Ishikawa (cell line): Measurements from ENCODE around the gene ANP32A.

Experiments used
- CREB1 ChIP-seq: IDR thresholded peaks from 2 replicates; pipeline ENCODE4 v1.6.1; 2012; ENCODE audit warnings: low read depth
- EGR1 ChIP-seq: IDR thresholded peaks from 2 replicates; pipeline ENCODE4 v1.6.1; 2012
- EP300 ChIP-seq: IDR thresholded peaks from 2 replicates; pipeline ENCODE4 v1.6.1; 2012; ENCODE audit warnings: borderline replicate concordance
- FOXM1 ChIP-seq: IDR thresholded peaks from 2 replicates; pipeline ENCODE4 v1.6.1; 2012; ENCODE audit warnings: low read depth, borderline replicate concordance
- MAX ChIP-seq: IDR thresholded peaks from 2 replicates; pipeline ENCODE4 v1.6.1; 2012
- NFIC ChIP-seq: IDR thresholded peaks from 2 replicates; pipeline ENCODE4 v1.6.1; 2012
- RAD21 ChIP-seq: IDR thresholded peaks from 2 replicates; pipeline ENCODE4 v1.6.1; 2012; ENCODE audit warnings: low read depth
- REST ChIP-seq: IDR thresholded peaks from 2 replicates; pipeline ENCODE4 v1.6.1; 2012; ENCODE audit warnings: low read depth, mild to moderate bottlenecking
- TAF1 ChIP-seq: IDR thresholded peaks from 2 replicates; pipeline ENCODE4 v1.6.1; 2012; ENCODE audit warnings: low read depth, mild to moderate bottlenecking
- TEAD4 ChIP-seq: IDR thresholded peaks from 2 replicates; pipeline ENCODE4 v1.6.1; 2012
- USF1 ChIP-seq: IDR thresholded peaks from 2 replicates; pipeline ENCODE4 v1.6.1; 2012
- YY1 ChIP-seq: IDR thresholded peaks from 2 replicates; pipeline ENCODE4 v1.6.1; 2012; ENCODE audit warnings: low read depth

- no peak for TF ChIP-seq CREB1
- TF ChIP-seq RAD21 = no peak
- no peak for TF ChIP-seq EP300
- no peak for TF ChIP-seq EGR1
- no peak for TF ChIP-seq USF1
- TF ChIP-seq FOXM1 = no peak
- TF ChIP-seq NFIC = no peak
- TF ChIP-seq MAX = no peak
- TF ChIP-seq TAF1 = no peak
- TF ChIP-seq REST = no peak
- TF ChIP-seq TEAD4 = no peak
- TF ChIP-seq YY1 = no peak
These were observed 29.8 kb downstream of the ANP32A start for GRCh38 chr15:68790910-68791309.
